ENCODE data around the gene EVI5. TPM values are rescaled to one million over a fixed set of nuclear protein-coding genes. Genes with fewer than 3 reads are reported as not detected.
"Not testable (repeated sequence)": the region's sequence is repeated elsewhere in the genome, so short reads cannot be mapped to it uniquely, and the experiment has no call there.

EVI5 gene
- total RNA-seq, 2 experiments from 2014 or later: 0.13 to 0.21 TPM

DNA sequence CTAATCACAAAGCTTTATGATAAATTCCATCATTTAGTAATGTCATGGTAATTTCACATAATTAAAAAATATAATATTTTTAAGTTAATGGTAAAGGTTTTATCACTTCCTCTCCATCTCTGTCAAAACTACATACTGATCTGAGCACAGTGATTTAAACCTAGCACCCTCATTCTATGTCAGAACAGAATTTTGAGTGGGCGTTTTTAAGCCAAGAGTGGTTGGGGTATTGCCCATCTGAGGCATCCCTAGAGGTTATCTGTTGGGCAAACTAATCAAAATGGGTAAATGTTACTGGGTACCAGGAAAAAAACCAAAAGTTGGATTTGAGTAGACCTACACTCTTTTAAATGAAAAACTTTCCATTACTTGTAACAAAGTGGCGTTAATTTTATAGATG is 197.5 kb downstream of the EVI5 start:
- Mint-ChIP-seq H3K4me3 (no peak overlapping the region), H3K4me1 (ENCODE audit: low read depth) (peaks cover 32% of the 10 kb centered on the region), H3K9me3 (ENCODE audit: insufficient read depth) (peaks cover 11% of the 10 kb centered on the region), H3K27ac (no peak overlapping the region), H3K36me3 (ENCODE audit: low read depth) (peaks cover 28% of the 10 kb centered on the region), H3K27me3 (ENCODE audit: low read depth) (no peaks in the 10 kb centered on the region)
- DNase-seq (no peak), ATAC-seq (no peak)
- CTCF ChIA-PET: interaction anchor here (0.8 to 3.4 kb wide), 7 partner anchors 9 to 277 kb away, joined by 3 to 21 read pairs (median 4); partner anchors contain the start of gene GFI1
- POLR2A ChIA-PET: interaction anchor here (0.9 to 3.1 kb wide), 3 partner anchors 10 to 104 kb away, joined by 3 to 18 read pairs (median 7); partner anchors contain the start of gene GFI1

DNA sequence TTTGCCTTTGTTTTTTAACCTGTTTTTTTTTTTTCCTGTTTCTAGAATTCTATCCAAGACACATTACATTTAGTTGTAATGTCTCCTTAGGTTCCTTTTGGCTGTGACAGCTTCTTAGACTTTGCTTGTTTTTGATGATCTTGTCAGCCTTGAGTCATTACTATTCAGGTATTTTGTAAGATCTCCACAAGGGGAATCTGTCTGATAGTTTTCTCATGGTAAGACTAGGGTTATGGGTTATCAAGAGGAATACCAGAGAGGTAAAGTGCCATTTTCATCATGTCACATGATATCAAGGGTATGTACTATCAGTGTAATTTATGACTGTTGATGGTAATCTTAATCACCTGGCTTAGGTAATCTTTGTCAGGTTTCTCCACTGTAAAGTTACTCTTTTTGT is 199.1 kb downstream of the EVI5 start:
- Mint-ChIP-seq H3K27me3 (ENCODE audit: low read depth) (no peaks in the 10 kb centered on the region), H3K36me3 (ENCODE audit: low read depth) (peaks cover 35% of the 10 kb centered on the region), H3K27ac (peak overlapping the region; percentile 83), H3K9me3 (ENCODE audit: insufficient read depth) (peaks cover 11% of the 10 kb centered on the region), H3K4me1 (ENCODE audit: low read depth) (peaks cover 45% of the 10 kb centered on the region), H3K4me3 (no peak overlapping the region)
- DNase-seq (no peak), ATAC-seq (no peak)
- ChIA-PET CTCF (interaction anchor here (1.1 to 4.0 kb wide), 3 partner anchors 49 to 276 kb away, joined by 3 to 29 read pairs (median 3); partner anchors contain the start of gene GFI1), POLR2A (interaction anchor here (2.9 kb wide), 1 partner anchor 101 kb away, joined by 50 read pairs; the partner anchor contains the start of gene GFI1)

GRCh38 chr1:92584810-92585209 is 200.1 kb downstream of the EVI5 start:
- Mint-ChIP-seq H3K36me3 (ENCODE audit: low read depth) (peaks cover 27% of the 10 kb centered on the region), H3K27ac (peak overlapping the region; percentile 88), H3K4me1 (ENCODE audit: low read depth) (peaks cover 51% of the 10 kb centered on the region), H3K4me3 (peak overlapping the region; percentile 72)
- not testable (repeated sequence) for ATAC-seq; H3K9me3 Mint-ChIP-seq (ENCODE audit: insufficient read depth); H3K27me3 Mint-ChIP-seq (ENCODE audit: low read depth); DNase-seq
- ChIA-PET POLR2A (interaction anchor here (0.7 to 2.9 kb wide), 3 partner anchors 47 to 100 kb away, joined by 7 to 50 read pairs (median 17); partner anchors contain the start of gene GFI1), CTCF (interaction anchor here (1.5 to 4.0 kb wide), 2 partner anchors 100 to 274 kb away, joined by 3 to 29 read pairs; partner anchors contain the start of gene GFI1)

DNA sequence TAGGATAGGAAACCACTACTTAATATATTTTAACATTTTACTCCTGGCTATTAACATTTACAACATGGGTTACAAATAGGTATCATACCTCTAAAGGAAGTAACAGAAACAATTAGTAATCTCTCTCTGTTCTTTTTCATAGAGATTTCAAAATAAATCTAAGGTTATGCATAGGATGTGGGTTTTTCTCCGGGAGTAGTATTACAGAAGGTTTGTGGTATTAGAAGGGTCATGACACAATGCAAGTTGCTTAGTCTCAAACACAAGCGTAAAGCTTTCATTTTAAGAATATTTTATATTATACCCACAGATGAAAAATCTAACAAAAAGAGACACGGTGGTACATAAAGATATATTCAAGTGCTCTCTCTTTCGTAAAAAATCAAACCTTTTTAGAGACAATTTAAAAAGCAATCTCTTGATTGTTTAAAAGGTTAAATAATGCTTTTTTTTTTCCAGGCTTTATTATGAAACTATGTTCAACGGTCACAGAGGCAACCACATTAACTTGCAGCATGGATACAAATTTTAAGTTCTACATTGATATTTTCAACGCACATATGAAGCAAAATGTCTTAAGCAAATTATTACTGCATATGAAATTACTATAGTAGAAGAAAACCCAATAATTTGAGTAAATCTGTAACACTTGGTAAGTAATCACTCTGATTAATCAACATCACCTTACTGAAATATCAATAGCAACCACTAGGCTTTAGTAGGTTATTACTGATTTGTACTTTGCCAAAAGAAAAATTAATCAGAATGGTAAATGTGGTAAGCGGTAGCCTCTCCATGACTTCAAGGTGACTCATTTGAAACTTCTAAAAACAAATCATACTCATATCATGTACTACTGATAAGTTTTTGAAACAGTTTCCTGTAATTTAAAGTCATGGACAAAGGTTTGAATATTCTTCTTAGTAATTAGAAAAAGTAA is 200.8 kb downstream of the EVI5 start:
- H3K27ac Mint-ChIP-seq: peak overlapping the region; percentile 88
- CTCF ChIA-PET: interaction anchor here (0.5 to 4.0 kb wide), 5 partner anchors 11 to 274 kb away, joined by 3 to 29 read pairs (median 4); partner anchors contain the start of gene GFI1
- H3K4me3 Mint-ChIP-seq: peak overlapping the region; percentile 72
- no peaks in the 10 kb centered on the region for H3K27me3 Mint-ChIP-seq (ENCODE audit: low read depth)
- POLR2A ChIA-PET: interaction anchor here (0.7 to 2.9 kb wide), 6 partner anchors 46 to 269 kb away, joined by 3 to 50 read pairs (median 5); partner anchors contain the start of gene GFI1
- peaks cover 5% of the 10 kb centered on the region for H3K9me3 Mint-ChIP-seq (ENCODE audit: insufficient read depth)
- H3K36me3 Mint-ChIP-seq (ENCODE audit: low read depth): peaks cover 28% of the 10 kb centered on the region
- H3K4me1 Mint-ChIP-seq (ENCODE audit: low read depth): peaks cover 51% of the 10 kb centered on the region
- peak; percentile 85 for ATAC-seq
- DNase-seq: no peak

DNA sequence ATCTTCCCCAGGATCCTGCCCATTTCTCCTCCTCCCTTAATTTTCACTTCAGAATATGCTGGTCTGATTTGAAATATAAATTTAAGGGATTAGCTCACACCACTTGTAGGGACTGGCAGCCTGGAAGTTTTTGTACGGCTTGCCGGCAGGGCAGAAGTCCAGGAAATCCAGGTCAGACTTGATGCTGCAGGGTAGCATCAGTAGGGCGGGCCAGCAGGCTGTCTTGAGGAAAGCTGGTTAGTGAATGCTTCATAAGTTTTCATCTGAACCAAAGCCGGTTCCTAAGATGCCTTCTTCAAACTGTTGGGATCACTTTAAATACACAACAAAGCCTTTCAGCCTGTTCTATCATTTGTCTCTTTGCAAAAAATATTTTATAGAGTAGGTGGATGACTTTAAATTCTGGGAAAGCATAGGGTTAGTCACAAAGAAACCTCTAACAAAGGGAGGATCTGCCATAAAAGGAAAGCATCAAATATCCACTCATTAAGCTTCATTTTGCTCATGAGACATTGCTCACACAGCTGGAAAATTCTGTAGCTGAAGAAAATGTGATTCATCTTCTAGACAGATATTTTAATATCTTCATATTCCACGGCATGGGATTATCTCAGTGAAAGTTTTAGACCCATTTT is 207.5 kb downstream of the EVI5 start:
- Mint-ChIP-seq H3K27ac (peak overlapping the region; percentile 77), H3K4me1 (ENCODE audit: low read depth) (peaks cover 66% of the 10 kb centered on the region), H3K27me3 (ENCODE audit: low read depth) (no peaks in the 10 kb centered on the region), H3K9me3 (ENCODE audit: insufficient read depth) (no peaks in the 10 kb centered on the region), H3K4me3 (peak overlapping the region; percentile 34), H3K36me3 (ENCODE audit: low read depth) (peaks cover 18% of the 10 kb centered on the region)
- DNase-seq (no peak), ATAC-seq (peak; percentile 42)
- ChIA-PET POLR2A (interaction anchor here (0.6 to 5.1 kb wide), 3 partner anchors 37 to 92 kb away, joined by 3 to 47 read pairs (median 5); partner anchors contain the start of gene GFI1), CTCF (interaction anchor here (1.0 to 1.7 kb wide), 9 partner anchors 9 to 267 kb away, joined by 3 to 9 read pairs (median 3); no protein-coding TSS in a partner anchor)

- Mint-ChIP-seq H3K27me3 (ENCODE audit: low read depth) (no peaks in the 10 kb centered on the region), H3K36me3 (ENCODE audit: low read depth) (peaks cover 9% of the 10 kb centered on the region), H3K9me3 (ENCODE audit: insufficient read depth) (no peaks in the 10 kb centered on the region), H3K4me3 (peak overlapping the region; percentile 51), H3K4me1 (ENCODE audit: low read depth) (peaks cover 70% of the 10 kb centered on the region), H3K27ac (peak overlapping the region; percentile 1)
- no peak for DNase-seq
- ChIA-PET CTCF (interaction anchor here (1.4 to 1.8 kb wide), 2 partner anchors 38 to 98 kb away, joined by 4 read pairs; no protein-coding TSS in a partner anchor), POLR2A (interaction anchor here (5.1 kb wide), 1 partner anchor 90 kb away, joined by 47 read pairs; the partner anchor contains the start of gene GFI1)
- ATAC-seq: no peak
These were observed 209.8 kb downstream of the EVI5 start for GRCh38 chr1:92575123-92575522.

DNA sequence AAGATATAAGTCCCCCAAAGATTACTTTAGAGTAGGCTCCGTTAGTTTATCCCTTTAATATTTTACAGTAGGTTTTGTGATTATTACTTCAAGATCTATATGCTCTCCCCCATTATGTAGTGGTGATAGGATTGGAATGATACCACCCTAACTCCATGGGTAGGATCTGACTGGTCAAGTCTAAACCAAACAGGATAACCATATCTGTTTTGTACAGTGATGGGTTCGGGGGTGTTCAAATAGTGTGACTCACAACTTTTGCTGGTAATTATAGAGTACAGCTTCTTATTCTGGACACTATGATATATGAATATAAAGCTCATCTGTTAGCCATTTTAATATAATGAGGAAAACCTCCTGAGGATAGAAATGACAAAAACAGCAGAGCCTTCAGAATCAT is 212.4 kb downstream of the EVI5 start:
- peaks cover 66% of the 10 kb centered on the region for H3K4me1 Mint-ChIP-seq (ENCODE audit: low read depth)
- DNase-seq (no peak), ATAC-seq (no peak)
- H3K27me3 Mint-ChIP-seq (ENCODE audit: low read depth): no peaks in the 10 kb centered on the region
- POLR2A ChIA-PET: interaction anchor here (1.1 to 1.2 kb wide), 2 partner anchors 90 to 94 kb away, joined by 3 read pairs; no protein-coding TSS in a partner anchor
- H3K36me3 Mint-ChIP-seq (ENCODE audit: low read depth): no peaks in the 10 kb centered on the region
- H3K27ac Mint-ChIP-seq: no peak overlapping the region
- H3K9me3 Mint-ChIP-seq (ENCODE audit: insufficient read depth): no peaks in the 10 kb centered on the region
- no peak overlapping the region for H3K4me3 Mint-ChIP-seq
- CTCF ChIA-PET: interaction anchor here (1.0 to 2.3 kb wide), 5 partner anchors 9 to 86 kb away, joined by 3 to 6 read pairs (median 4); partner anchors contain the start of gene GFI1

GRCh38 chr1:92571578-92571977 is 213.3 kb downstream of the EVI5 start:
- DNase-seq (no peak), ATAC-seq (no peak)
- Mint-ChIP-seq H3K4me1 (ENCODE audit: low read depth) (peaks cover 59% of the 10 kb centered on the region), H3K27me3 (ENCODE audit: low read depth) (no peaks in the 10 kb centered on the region), H3K9me3 (ENCODE audit: insufficient read depth) (no peaks in the 10 kb centered on the region), H3K27ac (no peak overlapping the region), H3K36me3 (ENCODE audit: low read depth) (no peaks in the 10 kb centered on the region), H3K4me3 (no peak overlapping the region)
- CTCF ChIA-PET: interaction anchor here (1.0 to 2.3 kb wide), 4 partner anchors 10 to 85 kb away, joined by 3 to 6 read pairs (median 3); partner anchors contain the start of gene GFI1
- POLR2A ChIA-PET: no interaction called here

- Mint-ChIP-seq H3K36me3 (ENCODE audit: low read depth) (no peaks in the 10 kb centered on the region), H3K4me3 (no peak overlapping the region), H3K27ac (no peak overlapping the region), H3K4me1 (ENCODE audit: low read depth) (peaks cover 45% of the 10 kb centered on the region), H3K27me3 (ENCODE audit: low read depth) (no peaks in the 10 kb centered on the region), H3K9me3 (ENCODE audit: insufficient read depth) (no peaks in the 10 kb centered on the region)
- DNase-seq: no peak
- CTCF ChIA-PET: no interaction called here
- ATAC-seq: no peak
- POLR2A ChIA-PET: no interaction called here
These were observed 217.6 kb downstream of the EVI5 start for GRCh38 chr1:92567211-92567868.

DNA sequence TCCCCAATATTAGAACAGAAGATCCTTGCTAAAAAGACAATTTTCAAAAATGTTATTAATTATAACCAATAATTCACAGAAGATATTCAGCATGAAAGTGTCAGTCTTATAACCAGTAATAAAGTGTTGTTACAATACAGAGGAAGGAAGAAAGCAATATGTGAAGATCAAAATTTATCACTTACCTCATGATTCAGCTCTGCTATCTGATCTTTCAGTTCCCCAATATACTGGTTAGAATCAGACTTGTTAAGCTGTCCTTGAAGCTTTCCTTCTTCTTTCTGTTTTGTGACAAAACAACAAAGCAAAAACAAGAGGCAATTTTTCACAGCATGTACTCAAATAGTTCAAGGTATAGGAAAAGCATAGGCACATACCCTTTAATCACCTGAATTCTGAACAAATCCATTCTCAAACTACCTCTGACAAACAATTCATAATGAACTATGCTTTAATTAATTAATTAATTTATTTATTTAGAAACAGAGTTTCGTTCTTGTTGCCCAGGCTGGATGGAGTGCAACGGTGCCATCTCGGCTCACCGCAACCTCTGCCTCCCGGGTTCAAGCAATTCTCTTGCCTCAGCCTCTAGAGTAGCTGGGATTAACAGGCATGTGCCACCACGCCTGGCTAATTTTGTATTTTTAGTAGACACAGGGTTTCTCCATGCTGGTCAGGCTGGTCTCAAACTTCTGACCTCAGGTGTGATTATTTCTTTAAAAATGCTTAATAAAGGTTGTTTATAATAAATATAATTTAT is 221.3 kb downstream of the EVI5 start:
- CTCF ChIA-PET: interaction anchor here (1.0 to 2.3 kb wide), 5 partner anchors 8 to 253 kb away, joined by 3 to 8 read pairs (median 4); no protein-coding TSS in a partner anchor
- no peak overlapping the region for H3K27ac Mint-ChIP-seq

More for the DNA sequence above, 221.3 kb downstream of the EVI5 start:
- no peaks in the 10 kb centered on the region for H3K9me3 Mint-ChIP-seq (ENCODE audit: insufficient read depth)
- H3K4me1 Mint-ChIP-seq (ENCODE audit: low read depth): peaks cover 22% of the 10 kb centered on the region
- no peak overlapping the region for H3K4me3 Mint-ChIP-seq
- peaks cover 1% of the 10 kb centered on the region for H3K36me3 Mint-ChIP-seq (ENCODE audit: low read depth)
- no peaks in the 10 kb centered on the region for H3K27me3 Mint-ChIP-seq (ENCODE audit: low read depth)
- POLR2A ChIA-PET: interaction anchor here (0.6 to 1.1 kb wide), 3 partner anchors 10 to 78 kb away, joined by 3 to 8 read pairs (median 3); no protein-coding TSS in a partner anchor
- DNase-seq (no peak), ATAC-seq (peak; percentile 49)

All from activated CD8-positive, alpha-beta T cell treated with anti-CD3 and anti-CD28 coated beads, Interleukin-2, amount 10 ng/mL, durations not matched to agents 7 days and 5 days (primary cell).